Lower leg skin (tissue), 3 donors: ENCODE data around the gene TJAP1.

ENCODE experiments used
- POLR2A ChIP-seq, 2 donors: fragments of 450-650 bp; IDR thresholded peaks; one replicate each; pipeline ENCODE4 v1.6.1; 2016 to 2017; ENCODE audit warnings: antibody characterized with exemption in 2 of 2, mild to moderate bottlenecking in 1 of 2, moderate library complexity in 1 of 2
- TF ChIP-seq, protein P1 (sequence below), 3 donors: fragments of 450-650 bp; IDR thresholded peaks; one replicate each; pipeline ENCODE4 v1.5.1; 2016; ENCODE audit warnings: antibody characterized with exemption in 3 of 3, mild to moderate bottlenecking in 3 of 3, moderate library complexity in 2 of 3

DNA sequence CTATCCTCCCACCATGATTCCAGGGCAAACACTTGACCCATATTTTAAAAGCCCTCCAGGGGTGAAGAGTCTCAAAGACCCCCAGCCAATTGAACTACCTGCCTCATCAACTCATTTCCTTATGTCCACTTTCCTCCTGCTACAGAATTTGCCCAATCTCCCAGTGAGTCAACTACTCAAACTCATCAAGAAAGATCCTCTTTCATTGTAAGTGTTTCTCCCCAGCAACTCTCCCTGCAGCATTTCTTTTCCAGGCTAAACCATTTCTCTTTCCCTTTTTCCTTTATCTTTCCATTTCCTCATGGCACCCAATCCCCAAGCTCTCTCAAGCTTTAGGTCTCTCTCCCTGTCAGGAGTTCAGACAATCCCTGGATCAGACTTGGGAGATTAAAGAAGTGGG is 23.5 kb upstream of the TJAP1 start:
- no peak for TF ChIP-seq POLR2A (IDR thresholded peaks at IDR 0.05)
- TF ChIP-seq, protein P1, sequence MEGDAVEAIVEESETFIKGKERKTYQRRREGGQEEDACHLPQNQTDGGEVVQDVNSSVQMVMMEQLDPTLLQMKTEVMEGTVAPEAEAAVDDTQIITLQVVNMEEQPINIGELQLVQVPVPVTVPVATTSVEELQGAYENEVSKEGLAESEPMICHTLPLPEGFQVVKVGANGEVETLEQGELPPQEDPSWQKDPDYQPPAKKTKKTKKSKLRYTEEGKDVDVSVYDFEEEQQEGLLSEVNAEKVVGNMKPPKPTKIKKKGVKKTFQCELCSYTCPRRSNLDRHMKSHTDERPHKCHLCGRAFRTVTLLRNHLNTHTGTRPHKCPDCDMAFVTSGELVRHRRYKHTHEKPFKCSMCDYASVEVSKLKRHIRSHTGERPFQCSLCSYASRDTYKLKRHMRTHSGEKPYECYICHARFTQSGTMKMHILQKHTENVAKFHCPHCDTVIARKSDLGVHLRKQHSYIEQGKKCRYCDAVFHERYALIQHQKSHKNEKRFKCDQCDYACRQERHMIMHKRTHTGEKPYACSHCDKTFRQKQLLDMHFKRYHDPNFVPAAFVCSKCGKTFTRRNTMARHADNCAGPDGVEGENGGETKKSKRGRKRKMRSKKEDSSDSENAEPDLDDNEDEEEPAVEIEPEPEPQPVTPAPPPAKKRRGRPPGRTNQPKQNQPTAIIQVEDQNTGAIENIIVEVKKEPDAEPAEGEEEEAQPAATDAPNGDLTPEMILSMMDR (IDR thresholded peaks at IDR 0.05): no peak
